A673 (cell line): ENCODE data around the gene FEM1A. TPM values are rescaled to one million over a fixed set of nuclear protein-coding genes. Genes with fewer than 3 reads are reported as not detected.

ENCODE experiments used
- BruUV-seq: library from RNA; stranded (reverse); fragments of 400-500 nt; replicated peaks from 2 replicates; lab custom pipeline; 2021; lab: Mats Ljungman, UMichigan
- CTCF ChIA-PET: fragments of 300-600 bp; sonication (Branson Sonifier 250); formaldehyde crosslinking; loops from one replicate; lab custom pipeline; 2022; ENCODE audit warnings: antibody characterized with exemption; lab: Charles Lee
- POLR2A ChIA-PET: fragments of 300-600 bp; sonication (Branson Sonifier 250); formaldehyde crosslinking; loops from one replicate; lab custom pipeline; 2022; ENCODE audit warnings: antibody characterized with exemption; ENCODE audit not compliant: low non-redundant PET; lab: Charles Lee
- DNase-seq: peaks from one replicate; pipeline ENCODE4 v3.0.0-alpha.2; 2015; ENCODE audit warnings: low spot score
- H3K27ac ChIP-seq: fragments of 200-600 bp; sonication (generic); 2 replicates; pipeline ENCODE4 v1.5.1; 2016; ENCODE audit warnings: mixed run types, low read depth, mild to moderate bottlenecking, mixed read lengths, antibody characterized with exemption, low read length; ENCODE audit not compliant: poor library complexity, severe bottlenecking
- H3K27me3 ChIP-seq: fragments of 200-600 bp; sonication (generic); replicated peaks from 2 replicates; pipeline ENCODE4 v1.6.1; 2017; ENCODE audit warnings: mixed run types, low read depth, mild to moderate bottlenecking, mixed read lengths, antibody characterized with exemption, low read length; ENCODE audit not compliant: insufficient read depth, poor library complexity
- H3K36me3 ChIP-seq: fragments of 200-600 bp; sonication (generic); 2 replicates; pipeline ENCODE4 v1.6.1; 2016; ENCODE audit warnings: mixed run types, mild to moderate bottlenecking, mixed read lengths, antibody characterized with exemption, low read length; ENCODE audit not compliant: insufficient read depth, poor library complexity, severe bottlenecking
- H3K4me1 ChIP-seq: fragments of 200-600 bp; sonication (generic); 2 replicates; pipeline ENCODE4 v1.6.1; 2017; ENCODE audit warnings: mixed run types, mild to moderate bottlenecking, mixed read lengths, antibody characterized with exemption, low read length; ENCODE audit not compliant: insufficient read depth, poor library complexity, severe bottlenecking
- H3K4me3 ChIP-seq: fragments of 200-600 bp; sonication (generic); 2 replicates; pipeline ENCODE4 v1.5.1; 2016; ENCODE audit warnings: low read depth, mixed run types, mild to moderate bottlenecking, mixed read lengths, low read length; ENCODE audit not compliant: poor library complexity, severe bottlenecking
- H3K9me3 ChIP-seq: fragments of 200-600 bp; sonication (generic); 2 replicates; pipeline ENCODE4 v1.6.1; 2016; ENCODE audit warnings: mixed run types, low read depth, mild to moderate bottlenecking, mixed read lengths, antibody characterized with exemption, low read length; ENCODE audit not compliant: poor library complexity, severe bottlenecking
- CTCF ChIP-seq: fragments of 300-800, 200-600 bp; sonication (generic); conservative IDR thresholded peaks from 2 replicates; pipeline ENCODE4 v1.5.1; 2017; ENCODE audit warnings: low read depth, mild to moderate bottlenecking, antibody characterized with exemption, low read length, moderate library complexity, mixed read lengths
- EZH2 ChIP-seq: fragments of 200-600 bp; sonication (generic); IDR thresholded peaks from 2 replicates; pipeline ENCODE4 v1.6.1; 2017; ENCODE audit warnings: borderline replicate concordance, low read depth, mild to moderate bottlenecking, mixed read lengths, antibody characterized with exemption, low read length; ENCODE audit not compliant: poor library complexity, severe bottlenecking
- intact Hi-C: fragments of 100-400 bp; cut with micrococcal nuclease; formaldehyde crosslinking; loops from one replicate; pipeline ENCODE4 v1.10.0; 2022; ENCODE audit not compliant: unreplicated experiment
- total RNA-seq: library from RNA; stranded (reverse); gene quantifications from 2 replicates; pipeline ENCODE4 v1.2.3, GENCODE V29; 2021

The FEM1A gene
- total RNA-seq, 1 experiment from 2014 or later, result 18.9 TPM

GRCh38 chr19:4829001-4829712 is 37.6 kb downstream of the FEM1A start:
- ChIA-PET POLR2A (no interaction called here), CTCF (no interaction called here)
- no peaks in the 10 kb centered on the region for H3K9me3 ChIP-seq
- intact Hi-C loops, result no loop called here
- no peaks in the 10 kb centered on the region for H3K4me1 ChIP-seq
- no peak overlapping the region for H3K4me3 ChIP-seq
- TF ChIP-seq EZH2 (no peak), CTCF (no peak)
- H3K27me3 ChIP-seq, result no peaks in the 10 kb centered on the region
- H3K27ac ChIP-seq, result no peak overlapping the region
- no TSS peak for BruUV-seq
- H3K36me3 ChIP-seq, result no peaks in the 10 kb centered on the region
- no peak for DNase-seq

DNA sequence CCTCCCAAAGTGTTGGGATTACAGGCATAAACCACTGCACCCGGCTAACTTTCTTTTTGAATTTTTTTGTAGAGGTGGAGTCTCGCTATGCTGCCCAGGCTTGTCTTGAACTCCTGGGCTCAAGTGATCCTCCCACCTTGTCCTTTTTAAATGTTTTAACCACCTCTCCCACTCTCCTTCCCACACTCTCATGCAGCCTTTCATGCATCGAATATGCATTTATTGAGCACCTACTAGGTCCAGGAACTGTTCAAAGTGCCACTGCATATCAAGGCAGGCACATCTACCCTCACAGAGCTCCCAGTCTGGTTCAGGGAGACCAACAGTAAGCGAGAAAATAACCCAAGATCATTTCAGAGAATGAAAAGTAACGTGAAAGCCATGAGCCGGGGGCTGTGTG is 38.8 kb downstream of the FEM1A start:
- TF ChIP-seq CTCF (no peak), EZH2 (no peak)
- Histone ChIP-seq H3K4me1 (no peaks in the 10 kb centered on the region), H3K27ac (no peak overlapping the region), H3K9me3 (no peaks in the 10 kb centered on the region), H3K36me3 (no peaks in the 10 kb centered on the region), H3K27me3 (no peaks in the 10 kb centered on the region), H3K4me3 (peak overlapping the region; percentile 91)
- no peak for DNase-seq
- ChIA-PET POLR2A (no interaction called here), CTCF (interaction anchor here (1.0 kb wide), 1 partner anchor 21 kb away, joined by 3 read pairs; no protein-coding TSS in a partner anchor)
- BruUV-seq, result no TSS peak
- intact Hi-C loops, result no loop called here

DNA sequence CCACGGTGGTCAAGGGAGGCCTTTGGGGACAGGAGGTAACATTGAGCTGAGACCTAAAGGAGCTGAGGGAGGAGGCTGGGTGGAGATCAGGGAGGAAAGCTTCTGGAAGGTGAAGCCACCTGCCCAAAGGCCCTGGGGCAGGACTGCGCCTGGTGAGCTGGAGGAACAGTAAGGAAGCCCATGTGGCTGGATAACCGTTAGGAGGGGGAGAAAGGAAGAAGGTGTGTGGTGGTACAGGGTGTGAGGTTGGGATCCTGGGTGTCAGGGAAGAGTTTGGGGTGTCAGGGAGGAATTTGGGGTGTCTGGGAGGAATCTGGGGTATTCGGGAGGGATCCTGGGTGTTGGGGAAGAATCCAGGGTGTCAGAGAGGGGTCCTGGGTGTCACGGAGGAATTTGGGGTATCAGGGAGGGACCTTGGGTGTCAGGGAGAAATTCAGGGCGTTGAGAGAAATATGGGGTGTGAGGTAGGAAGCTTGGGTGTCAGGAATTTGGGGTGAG is 39.3 kb downstream of the FEM1A start:
- no peaks in the 10 kb centered on the region for H3K27me3 ChIP-seq
- ChIA-PET POLR2A (no interaction called here), CTCF (interaction anchor here (1.0 kb wide), 1 partner anchor 21 kb away, joined by 3 read pairs; no protein-coding TSS in a partner anchor)
- TF ChIP-seq CTCF (no peak), EZH2 (no peak)
- peak overlapping the region; percentile 77 for H3K27ac ChIP-seq
- H3K9me3 ChIP-seq, result no peaks in the 10 kb centered on the region
- H3K36me3 ChIP-seq, result no peaks in the 10 kb centered on the region
- peak overlapping the region; percentile 91 for H3K4me3 ChIP-seq
- DNase-seq, result no peak
- no peaks in the 10 kb centered on the region for H3K4me1 ChIP-seq
- intact Hi-C loops, result no loop called here
- TSS peak; percentile 80 for BruUV-seq
